H9 (cell line): ENCODE measurements around the gene PIAS1. TPM values are rescaled to one million over a fixed set of nuclear protein-coding genes. Genes with fewer than 3 reads are reported as not detected.

Source experiments
- DNase-seq: peaks from one replicate; pipeline ENCODE4 v3.0.0-alpha.2; 2017
- H2AFZ ChIP-seq: one replicate; pipeline ENCODE4 v1.6.1; 2013; ENCODE audit warnings: mild to moderate bottlenecking, low read length, control low read depth, moderate library complexity
- H2AK5ac ChIP-seq: 2 replicates; pipeline ENCODE4 v1.6.1; 2013; ENCODE audit warnings: low read length, control low read depth, mixed read lengths; ENCODE audit not compliant: insufficient read length
- H2BK120ac ChIP-seq: one replicate; pipeline ENCODE4 v1.6.1; 2013; ENCODE audit warnings: low read depth, mild to moderate bottlenecking, low read length, control low read depth, inconsistent platforms; ENCODE audit not compliant: poor library complexity, severe bottlenecking
- H2BK12ac ChIP-seq: 2 replicates; pipeline ENCODE4 v1.6.1; 2013; ENCODE audit warnings: low read length, control low read depth, mixed read lengths, low read depth; ENCODE audit not compliant: insufficient read length
- H2BK15ac ChIP-seq: 2 replicates; pipeline ENCODE4 v1.6.1; 2013; ENCODE audit warnings: low read depth, low read length, control low read depth
- H2BK20ac ChIP-seq: one replicate; pipeline ENCODE4 v1.6.1; 2013; ENCODE audit warnings: low read depth, mild to moderate bottlenecking, low read length, control low read depth, inconsistent platforms; ENCODE audit not compliant: poor library complexity, severe bottlenecking
- H2BK5ac ChIP-seq: 2 replicates; pipeline ENCODE4 v1.6.1; 2013; ENCODE audit warnings: low read length, control low read depth, mixed read lengths; ENCODE audit not compliant: insufficient read length
- H3K14ac ChIP-seq: 2 replicates; pipeline ENCODE4 v1.6.1; 2013; ENCODE audit warnings: low read length, control low read depth; ENCODE audit not compliant: insufficient read depth
- H3K18ac ChIP-seq: 2 replicates; pipeline ENCODE4 v1.6.1; 2013; ENCODE audit warnings: low read depth, mild to moderate bottlenecking, mixed read lengths, low read length, control low read depth; ENCODE audit not compliant: insufficient read length
- H3K23ac ChIP-seq: 2 replicates; pipeline ENCODE4 v1.6.1; 2013; ENCODE audit warnings: low read length, control low read depth, mixed read lengths, low read depth; ENCODE audit not compliant: insufficient read length
- H3K23me2 ChIP-seq: 2 replicates; pipeline ENCODE4 v1.6.1; 2013; ENCODE audit warnings: low read depth, mild to moderate bottlenecking, mixed read lengths, low read length, control low read depth; ENCODE audit not compliant: insufficient read length, poor library complexity, severe bottlenecking
- H3K27ac ChIP-seq: 2 replicates; pipeline ENCODE4 v1.5.1; 2013; ENCODE audit warnings: low read length, control low read depth, mixed read lengths, low read depth; ENCODE audit not compliant: insufficient read length
- H3K27me3 ChIP-seq: 2 replicates; pipeline ENCODE4 v1.6.1; 2013; ENCODE audit warnings: low read length, control low read depth, inconsistent platforms; ENCODE audit not compliant: insufficient read depth
- H3K4ac ChIP-seq: 2 replicates; pipeline ENCODE4 v1.6.1; 2013; ENCODE audit warnings: low read depth, mild to moderate bottlenecking, control low read depth, inconsistent platforms, low read length, moderate library complexity
- H3K4me1 ChIP-seq: 2 replicates; pipeline ENCODE4 v1.6.1; 2013; ENCODE audit warnings: low read length, control low read depth, inconsistent platforms; ENCODE audit not compliant: insufficient read depth
- H3K4me2 ChIP-seq: 2 replicates; pipeline ENCODE4 v1.6.1; 2013; ENCODE audit warnings: low read length, control low read depth, mixed read lengths; ENCODE audit not compliant: insufficient read length, insufficient read depth
- H3K56ac ChIP-seq: 2 replicates; pipeline ENCODE4 v1.6.1; 2013; ENCODE audit warnings: low read depth, mild to moderate bottlenecking, mixed read lengths, low read length, control low read depth; ENCODE audit not compliant: insufficient read length
- H3K79me1 ChIP-seq: 2 replicates; pipeline ENCODE4 v1.6.1; 2013; ENCODE audit warnings: low read depth, mild to moderate bottlenecking, moderate library complexity, low read length, control low read depth, inconsistent platforms; ENCODE audit not compliant: insufficient read depth, poor library complexity, severe bottlenecking
- H3K79me2 ChIP-seq: 2 replicates; pipeline ENCODE4 v1.6.1; 2013; ENCODE audit warnings: low read length, control low read depth, inconsistent platforms; ENCODE audit not compliant: insufficient read depth
- H3K9ac ChIP-seq: 2 replicates; pipeline ENCODE4 v1.6.1; 2013; ENCODE audit warnings: low read length, control low read depth, mixed read lengths; ENCODE audit not compliant: insufficient read length; ENCODE audit errors: extremely low read depth
- H3K9me3 ChIP-seq: one replicate; pipeline ENCODE4 v1.6.1; 2013; ENCODE audit warnings: low read depth, low read length, inconsistent platforms; ENCODE audit not compliant: control insufficient read depth
- H3T11ph ChIP-seq: one replicate; pipeline ENCODE4 v1.6.1; 2013; ENCODE audit warnings: mild to moderate bottlenecking, low read length, control low read depth, inconsistent platforms
- H4K20me1 ChIP-seq: one replicate; pipeline ENCODE4 v1.6.1; 2013; ENCODE audit not compliant: control insufficient read depth, insufficient read length, insufficient read depth
- H4K5ac ChIP-seq: 2 replicates; pipeline ENCODE4 v1.6.1; 2013; ENCODE audit warnings: low read depth, mild to moderate bottlenecking, mixed read lengths, low read length, control low read depth; ENCODE audit not compliant: insufficient read length
- H4K8ac ChIP-seq: replicated peaks from 2 replicates; pipeline ENCODE4 v1.6.1; 2013; ENCODE audit warnings: low read length, control low read depth, mixed read lengths, low read depth; ENCODE audit not compliant: insufficient read length
- H4K91ac ChIP-seq: 2 replicates; pipeline ENCODE4 v1.6.1; 2013; ENCODE audit warnings: low read depth, mild to moderate bottlenecking, moderate library complexity, mixed read lengths, low read length, control low read depth; ENCODE audit not compliant: insufficient read length
- H3K27ac Mint-ChIP-seq, 3 experiments: 2 replicates in 2 of 3; 3 replicates in 1 of 3; pipeline ENCODE4 v1.8.0; 2020 to 2021; ENCODE audit warnings: mixed read lengths in 3 of 3, mild to moderate bottlenecking in 1 of 3, moderate library complexity in 1 of 3
- H3K27me3 Mint-ChIP-seq: 2 replicates; pipeline ENCODE4 v1.8.0; 2021; ENCODE audit warnings: low read depth, mild to moderate bottlenecking, moderate library complexity, mixed read lengths
- H3K36me3 Mint-ChIP-seq, 3 experiments: 2 replicates in 2 of 3; 3 replicates in 1 of 3; pipeline ENCODE4 v1.8.0; 2020 to 2021; ENCODE audit warnings: low read depth in 3 of 3, mixed read lengths in 3 of 3; ENCODE audit not compliant: insufficient read depth in 1 of 3
- H3K4me1 Mint-ChIP-seq, 2 experiments: 2 replicates each; pipeline ENCODE4 v1.8.0; 2020; ENCODE audit warnings: mixed read lengths in 2 of 2
- H3K4me3 Mint-ChIP-seq, 2 experiments: 2 replicates in 1 of 2; 3 replicates in 1 of 2; pipeline ENCODE4 v1.8.0; 2020 to 2021; ENCODE audit warnings: mild to moderate bottlenecking in 2 of 2, mixed read lengths in 2 of 2, moderate library complexity in 1 of 2
- H3K9me3 Mint-ChIP-seq, 2 experiments: 2 replicates in 1 of 2; 3 replicates in 1 of 2; pipeline ENCODE4 v1.8.0; 2020; ENCODE audit warnings: mild to moderate bottlenecking in 2 of 2, mixed read lengths in 2 of 2, moderate library complexity in 1 of 2
- CTCF ChIP-seq: fragments of 200-600 bp; sonication (generic); conservative IDR thresholded peaks from 3 replicates; pipeline ENCODE4 v1.8.0; 2021; ENCODE audit warnings: antibody characterized with exemption, mild to moderate bottlenecking
- total RNA-seq: library from RNA; stranded (reverse); gene quantifications from 2 replicates; pipeline ENCODE4 v1.2.1, GENCODE V29; 2021

The PIAS1 gene
- total RNA-seq, 1 experiment from 2014 or later, result 31.1 TPM

GRCh38 chr15:68029959-68030358 is 24.2 kb upstream of the PIAS1 start:
- no peak overlapping the region for H2BK15ac ChIP-seq
- no peak for DNase-seq
- TF ChIP-seq CTCF, result no peak
- no peak overlapping the region for H2AFZ ChIP-seq
- H3K4me2 ChIP-seq, result no peak overlapping the region
- H4K91ac ChIP-seq, result no peak overlapping the region
- H4K8ac ChIP-seq, result no peak overlapping the region
- no peak overlapping the region for H2AK5ac ChIP-seq
- H3K14ac ChIP-seq, result no peak overlapping the region
- peaks cover 0 to 2% of the 10 kb centered on the region in 2 experiments; a peak in 3 of 5 replicates for H3K9me3 Mint-ChIP-seq
- H3K18ac ChIP-seq, result no peak overlapping the region
- H3K36me3 Mint-ChIP-seq, result no peaks in the 10 kb centered on the region
- H3T11ph ChIP-seq, result no peak overlapping the region
- H2BK20ac ChIP-seq, result no peak overlapping the region
- H3K27me3 Mint-ChIP-seq, result peaks cover 6% of the 10 kb centered on the region
- no peak overlapping the region for H3K4ac ChIP-seq
- H3K79me2 ChIP-seq, result no peaks in the 10 kb centered on the region
- no peak overlapping the region for H3K27ac Mint-ChIP-seq
- no peaks in the 10 kb centered on the region for H3K23me2 ChIP-seq
- no peaks in the 10 kb centered on the region for H3K79me1 ChIP-seq
- no peak overlapping the region for H3K27ac ChIP-seq
- H2BK12ac ChIP-seq, result no peak overlapping the region
- no peaks in the 10 kb centered on the region; a peak in 1 of 4 replicates for H3K4me1 Mint-ChIP-seq
- no peaks in the 10 kb centered on the region for H3K27me3 ChIP-seq
- no peak overlapping the region for H3K4me3 Mint-ChIP-seq
- H3K56ac ChIP-seq, result no peak overlapping the region
- no peaks in the 10 kb centered on the region for H4K20me1 ChIP-seq
- no peaks in the 10 kb centered on the region for H3K4me1 ChIP-seq
- no peak overlapping the region for H3K23ac ChIP-seq
- H3K9ac ChIP-seq, result no peak overlapping the region
- H2BK120ac ChIP-seq, result no peak overlapping the region
- no peak overlapping the region for H2BK5ac ChIP-seq
- H4K5ac ChIP-seq, result no peak overlapping the region
- H3K9me3 ChIP-seq, result no peaks in the 10 kb centered on the region
